ENCODE results near the gene MMUT.

The MMUT gene

GRCh38 chr6:49462927-49463611 is at the start of gene MMUT, which contains the start of gene CENPQ:
MMUT (minus strand) TSS chr6:49463253; CDS start chr6:49459466, 3,787 bp downstream.
CENPQ (plus strand) TSS chr6:49463370; CDS start chr6:49470177, 6,807 bp downstream.
- H3K4me3 ChIP-seq (ENCODE audit: low read depth, low read length): peak within 1 kb of the TSS; percentile 91
- TF ChIP-seq CTCF (IDR thresholded peaks at IDR 0.05; ENCODE audit: low read depth, low read length, missing control alignments): no peak
- DNase-seq (ENCODE audit: low read depth): peak; percentile 82

DNA sequence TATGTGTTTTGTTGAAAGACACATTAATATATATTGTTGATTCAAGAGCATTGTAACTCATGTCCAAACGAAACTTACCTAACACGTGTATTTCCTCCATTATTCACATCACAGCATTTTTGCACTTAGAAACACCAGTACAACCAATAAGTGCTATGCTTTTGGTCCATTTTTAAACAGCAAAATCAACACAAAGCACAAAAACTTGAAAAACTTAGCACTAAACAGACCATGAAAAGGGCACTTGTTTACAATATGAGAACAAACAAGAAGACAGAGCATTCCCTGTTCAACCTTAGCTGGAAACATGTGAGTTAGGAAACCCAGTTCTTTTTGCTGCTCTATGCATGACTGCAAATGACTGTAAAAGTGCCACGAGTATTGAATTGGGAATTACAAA is 46.3 kb upstream of the MMUT start:
- H3K4me3 ChIP-seq (ENCODE audit: low read depth, low read length): no peak overlapping the region
- no peak for TF ChIP-seq CTCF (IDR thresholded peaks at IDR 0.05; ENCODE audit: low read depth, low read length, missing control alignments)
- DNase-seq (ENCODE audit: low read depth): no peak

DNA sequence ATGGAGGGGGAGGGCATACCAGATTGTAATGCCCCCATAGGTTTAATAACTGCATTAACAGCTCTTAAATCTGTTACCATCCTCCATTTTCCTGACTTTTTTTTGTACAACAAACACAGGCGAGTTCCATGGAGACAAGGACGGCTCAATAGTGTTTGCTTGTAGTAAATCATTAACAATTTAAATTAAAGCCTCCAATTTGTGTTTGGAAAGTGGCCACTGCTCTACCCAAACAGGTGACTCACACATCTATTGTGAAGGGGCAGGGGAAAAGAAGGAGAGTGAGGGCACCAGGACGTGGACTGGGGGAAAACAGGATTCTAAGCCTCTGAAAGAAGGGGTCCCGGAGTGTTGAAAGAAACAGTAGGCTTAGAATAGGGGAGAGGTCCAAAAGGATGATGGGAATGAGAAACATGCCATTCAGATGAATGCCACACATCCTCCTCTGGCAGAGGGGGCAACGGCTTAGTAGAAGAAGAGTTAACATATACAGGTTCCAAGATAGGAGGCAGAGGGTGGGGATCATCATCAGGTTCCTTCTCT is 43.6 kb upstream of the MMUT start:
- DNase-seq (ENCODE audit: low read depth): no peak
- H3K4me3 ChIP-seq (ENCODE audit: low read depth, low read length): no peak overlapping the region
- no peak for TF ChIP-seq CTCF (IDR thresholded peaks at IDR 0.05; ENCODE audit: low read depth, low read length, missing control alignments)

GRCh38 chr6:49504666-49505065 is 41.6 kb upstream of the MMUT start:
- H3K4me3 ChIP-seq (ENCODE audit: low read depth, low read length): no peak overlapping the region
- no peak for TF ChIP-seq CTCF (IDR thresholded peaks at IDR 0.05; ENCODE audit: low read depth, low read length, missing control alignments)
- no peak for DNase-seq (ENCODE audit: low read depth)

- DNase-seq (ENCODE audit: low read depth): no peak
Observed at GRCh38 chr6:49499623-49500022, 36.6 kb upstream of the MMUT start, which contains the start of gene GLYATL3. GLYATL3 (plus strand) TSS chr6:49499923; CDS start chr6:49511991, 12,068 bp downstream.

GRCh38 chr6:49499126-49499525 is 36.1 kb upstream of the MMUT start:
- H3K4me3 ChIP-seq (ENCODE audit: low read depth, low read length): no peak overlapping the region
- no peak for TF ChIP-seq CTCF (IDR thresholded peaks at IDR 0.05; ENCODE audit: low read depth, low read length, missing control alignments)

More at GRCh38 chr6:49499623-49500022, 36.6 kb upstream of the MMUT start, which contains the start of gene GLYATL3:
- no peak for TF ChIP-seq CTCF (IDR thresholded peaks at IDR 0.05; ENCODE audit: low read depth, low read length, missing control alignments)
- no peak within 1 kb of the TSS for H3K4me3 ChIP-seq (ENCODE audit: low read depth, low read length)

More at GRCh38 chr6:49499126-49499525, 36.1 kb upstream of the MMUT start:
- no peak for DNase-seq (ENCODE audit: low read depth)
